ENCODE results near the gene RIPOR3.
"Not testable (repeated sequence)": the region's sequence is repeated elsewhere in the genome, so short reads cannot be mapped to it uniquely, and the experiment has no call there.

RIPOR3 gene

DNA sequence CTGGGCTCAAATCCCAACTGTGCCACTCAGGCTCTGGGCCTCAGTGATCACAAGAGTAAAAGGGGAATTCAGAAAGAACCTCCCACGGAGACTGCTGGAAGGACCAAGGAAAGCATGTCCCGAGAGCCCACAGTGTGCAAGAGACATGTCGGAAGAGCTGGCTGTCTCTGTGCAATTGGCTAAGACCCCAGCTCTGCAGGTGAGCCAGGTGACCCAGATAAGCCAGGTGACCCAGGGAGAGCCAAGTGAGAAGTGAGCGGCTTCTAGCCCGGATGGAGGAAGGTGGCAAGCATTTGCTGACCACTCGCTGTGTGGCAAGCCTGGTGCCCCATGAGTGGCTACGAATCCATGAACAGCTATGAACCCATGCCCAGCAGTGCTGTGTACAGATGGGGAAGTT is 59.1 kb downstream of the RIPOR3 start:
- no peak for DNase-seq

DNA sequence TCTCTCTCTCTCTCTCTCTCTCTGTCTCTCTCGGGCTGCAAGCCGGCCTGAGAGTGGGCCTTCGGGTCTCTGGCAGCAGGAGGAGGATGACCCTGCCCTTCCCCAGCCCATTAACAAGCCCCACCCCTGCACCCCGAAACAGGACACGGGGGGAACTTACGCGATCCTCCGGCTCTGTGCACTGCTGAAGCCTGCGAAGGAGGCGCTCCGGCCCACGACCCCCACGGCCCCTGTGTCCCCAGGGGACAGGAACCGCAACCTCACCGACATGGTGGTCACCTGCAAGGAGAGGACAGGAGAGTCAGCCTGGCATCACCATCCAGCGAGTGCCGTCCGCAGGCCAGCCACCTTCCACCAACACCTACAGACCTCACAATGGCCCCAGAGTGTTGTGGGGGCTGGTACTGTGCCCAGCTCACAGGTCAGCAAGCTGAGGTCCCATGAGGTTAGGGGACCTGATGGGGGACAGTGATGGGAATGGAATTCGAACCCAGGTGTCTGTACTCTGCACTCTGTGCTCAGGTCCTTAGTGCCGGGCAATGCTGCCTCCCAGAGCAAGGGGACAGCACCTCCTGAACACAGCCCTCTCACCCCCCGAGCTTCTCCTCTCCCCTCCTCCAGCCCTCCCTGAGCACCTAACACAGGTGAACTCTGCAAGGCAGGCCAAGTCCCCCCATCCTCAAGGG is 60.6 kb downstream of the RIPOR3 start:
- DNase-seq = no peak

DNA sequence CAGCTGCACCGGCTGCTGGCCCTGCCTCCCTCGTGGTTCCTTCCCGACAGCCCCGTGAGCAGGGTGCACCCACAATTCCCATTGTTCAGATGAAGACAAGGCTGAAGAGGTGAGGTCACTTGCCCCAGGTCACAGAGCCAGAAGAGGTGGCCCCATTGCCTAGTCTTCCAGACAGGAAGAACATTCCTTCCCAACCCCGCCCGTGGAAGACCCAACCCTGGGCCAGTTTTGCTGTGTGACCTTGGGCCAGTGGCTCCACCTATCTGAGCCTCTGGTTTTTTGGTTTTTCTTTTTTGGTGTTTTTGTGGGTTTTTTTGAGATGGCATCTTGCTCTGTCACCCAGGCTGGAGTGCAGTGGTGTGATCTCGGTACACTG is 61.7 kb downstream of the RIPOR3 start:
- no peak for DNase-seq

DNA sequence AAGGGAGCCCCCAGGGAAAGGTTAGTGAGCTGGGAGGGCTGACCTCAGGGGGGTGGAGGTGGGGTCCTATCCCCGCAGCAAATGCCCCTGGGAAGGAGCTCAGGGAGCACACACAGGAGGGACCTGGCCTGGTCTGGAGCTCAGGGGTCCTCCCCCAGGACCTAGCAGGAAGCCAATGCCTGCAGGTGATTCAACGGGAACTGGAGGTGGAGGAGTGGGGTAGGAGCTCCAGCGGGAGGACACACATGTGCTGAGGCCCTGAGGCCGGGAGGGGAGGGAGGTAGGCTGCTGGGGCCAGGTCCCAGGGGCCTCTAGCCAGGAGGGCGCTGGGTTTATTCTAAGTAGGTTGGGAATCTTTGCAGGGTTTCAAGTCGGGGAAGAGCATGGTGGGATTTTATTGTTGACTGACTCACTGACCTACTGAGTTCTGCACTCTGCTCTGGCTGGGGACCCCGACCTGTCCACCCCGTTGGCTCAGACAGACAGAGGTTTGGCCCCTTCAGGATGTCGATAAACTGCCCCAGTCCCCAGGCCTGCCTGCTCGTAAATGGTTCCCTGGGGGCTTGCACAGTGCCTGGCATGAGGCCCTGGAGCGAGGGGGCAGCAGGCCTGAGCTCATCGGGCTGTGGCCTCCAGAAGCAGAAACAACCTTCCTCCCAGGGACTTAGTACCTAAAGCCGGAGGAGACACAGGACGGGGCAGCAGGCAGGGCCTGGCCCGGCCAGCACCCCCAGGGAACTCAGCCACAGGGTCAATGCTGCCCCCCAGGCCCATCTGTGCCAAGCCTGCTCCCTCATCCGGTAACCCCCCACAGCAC is 62.3 kb downstream of the RIPOR3 start:
- no peak for DNase-seq

DNA sequence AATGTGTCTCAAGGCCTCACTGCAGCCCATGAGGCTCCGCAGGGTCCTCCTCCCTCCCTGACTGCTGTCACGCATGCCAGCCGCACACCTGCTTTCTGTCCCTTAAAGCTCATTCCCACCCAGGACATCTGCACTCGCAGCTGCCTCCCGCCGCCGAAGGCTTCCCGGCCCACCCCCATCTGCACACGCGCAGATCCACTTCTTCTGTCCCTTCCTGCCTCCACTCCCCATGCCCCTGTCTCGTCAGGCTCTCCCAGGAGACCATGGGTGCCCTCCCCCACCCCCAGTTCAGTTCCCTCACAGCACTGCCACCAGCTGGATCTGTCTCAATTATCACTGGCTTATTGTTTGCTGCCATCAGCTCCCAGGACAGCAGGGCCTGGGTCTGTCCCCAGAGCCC is 63.0 kb downstream of the RIPOR3 start:
- peak; percentile 74 for DNase-seq

DNA sequence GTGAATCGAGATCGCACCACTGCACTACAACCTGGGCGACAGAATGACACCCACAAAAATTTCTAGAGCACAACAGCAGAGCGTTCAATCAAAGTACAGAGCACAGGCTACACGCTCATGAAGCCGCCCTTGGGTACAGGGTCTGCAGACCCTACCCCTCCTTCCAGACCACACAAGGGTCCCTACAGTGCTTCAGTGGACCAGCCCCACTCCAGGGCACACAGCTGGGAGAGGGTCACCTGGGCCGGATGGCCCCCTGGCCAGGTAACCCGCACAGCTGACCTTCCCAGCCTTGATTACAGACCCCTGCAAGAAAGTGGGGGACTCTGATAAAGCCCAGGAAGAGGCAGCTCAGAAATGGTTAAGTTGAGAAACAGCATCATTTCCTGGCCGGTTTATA is 63.6 kb downstream of the RIPOR3 start:
- no peak for DNase-seq

DNA sequence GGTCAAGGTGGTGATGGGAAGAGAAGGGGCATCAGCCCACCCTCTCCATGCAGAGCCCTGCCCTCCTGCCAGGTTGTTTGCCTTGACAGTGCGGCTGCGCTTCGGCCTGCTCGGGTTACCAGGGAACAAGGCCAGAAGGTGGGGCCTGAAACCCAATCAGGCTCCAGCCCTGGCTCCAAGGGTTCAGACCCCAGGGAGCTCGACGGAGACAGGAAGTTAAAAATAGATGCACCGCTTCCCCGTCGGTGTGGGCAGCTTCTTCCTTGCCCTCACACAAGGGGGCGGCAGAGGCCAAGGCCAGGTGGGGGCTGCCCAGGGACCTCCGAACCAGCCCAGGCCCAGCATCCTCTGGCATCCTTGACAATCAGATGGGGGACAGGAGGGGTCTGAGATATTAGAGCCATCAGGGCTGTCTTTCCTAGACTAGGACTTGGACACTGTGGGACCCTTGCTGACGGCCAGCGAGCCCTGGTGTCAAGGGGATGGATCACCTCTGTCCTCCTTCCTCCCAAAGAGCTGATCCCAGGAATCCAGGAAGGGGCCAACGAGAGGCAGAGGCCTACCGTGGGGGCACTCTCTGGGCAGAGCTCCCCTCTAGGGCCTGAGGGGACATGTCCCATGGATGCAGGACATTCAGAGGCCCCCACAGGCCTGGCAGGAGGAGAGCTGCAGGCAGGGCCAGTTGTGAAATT is 65.2 kb downstream of the RIPOR3 start:
- peak; percentile 67 for DNase-seq

DNA sequence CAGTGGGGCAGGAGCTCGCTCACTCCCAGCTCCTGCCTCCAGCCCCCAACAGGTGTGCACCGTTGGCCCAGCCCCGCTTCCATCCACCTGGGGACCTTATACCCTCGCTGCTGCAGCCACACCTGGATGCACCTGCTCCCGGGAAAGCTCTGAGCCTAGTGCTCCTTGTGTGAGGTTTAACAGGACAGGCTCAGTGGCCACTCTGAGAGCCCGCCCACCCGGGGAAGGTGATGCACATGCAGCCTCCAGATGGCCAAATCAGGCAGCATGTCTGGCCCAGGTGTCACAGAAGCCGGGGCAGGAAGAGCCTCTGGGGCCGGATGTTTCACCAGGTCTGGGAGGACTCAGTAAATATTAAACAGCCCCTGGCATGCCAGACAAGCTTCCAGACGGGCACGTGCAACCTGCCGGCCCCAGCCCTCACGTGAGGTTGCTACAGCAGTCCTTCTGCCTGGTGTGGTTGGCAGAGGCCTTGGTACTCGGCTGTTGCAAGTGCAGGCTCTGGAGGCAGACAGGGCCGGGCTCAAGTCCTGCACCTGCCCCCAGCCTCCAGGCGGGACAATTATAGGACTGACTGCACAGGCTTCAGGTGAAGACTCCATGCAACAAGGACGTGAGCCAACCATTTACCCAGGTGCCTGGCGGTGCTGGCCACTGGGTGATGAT is 66.9 kb downstream of the RIPOR3 start:
- peak; percentile 96 for DNase-seq

DNA sequence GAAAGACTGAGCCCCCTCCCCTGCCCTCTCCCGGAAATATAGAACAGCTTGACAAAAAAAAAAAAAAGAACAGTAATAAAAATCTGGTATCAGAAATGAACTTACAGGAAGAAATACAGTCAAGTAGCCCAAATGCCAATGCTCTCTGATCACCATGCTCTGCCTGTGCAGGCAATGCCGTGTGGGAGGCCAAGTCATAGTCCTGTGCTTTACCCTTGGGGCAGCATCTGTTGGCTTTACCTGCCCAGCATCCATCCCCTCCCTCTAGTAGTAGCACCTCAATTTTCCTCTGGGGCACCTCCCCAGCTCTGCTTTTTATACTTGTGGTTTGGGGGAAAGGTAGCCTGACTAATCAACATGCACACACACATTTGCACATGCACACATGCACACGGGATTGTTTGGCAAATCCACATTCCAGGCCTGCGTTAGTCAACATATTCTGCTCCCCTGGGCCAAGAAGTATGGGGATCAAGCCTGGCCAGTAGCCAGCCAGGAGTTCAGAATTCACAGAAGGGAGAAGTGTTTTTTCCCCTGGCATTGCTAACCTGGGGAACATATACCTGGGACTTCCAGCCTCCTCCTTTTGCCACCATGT is 70.2 kb downstream of the RIPOR3 start:
- no peak for DNase-seq

DNA sequence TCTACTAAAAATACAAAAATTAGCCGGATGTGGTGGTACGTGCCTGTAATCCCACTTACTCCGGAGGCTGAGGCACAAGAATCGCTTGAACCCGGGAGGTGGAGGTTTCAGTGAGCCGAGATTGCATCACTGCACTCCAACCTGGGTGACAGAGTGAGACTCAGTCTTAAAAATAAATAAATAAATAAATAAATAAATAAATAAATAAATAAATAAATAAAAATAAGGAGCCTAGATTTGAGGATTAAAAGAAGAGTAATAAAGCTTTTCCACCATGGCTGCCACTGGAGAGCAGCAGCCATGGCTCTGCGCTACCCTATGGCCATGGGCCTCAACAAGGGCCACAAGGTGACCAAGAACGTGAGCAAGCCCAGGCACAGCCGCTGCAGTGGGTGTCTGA is 70.9 kb downstream of the RIPOR3 start:
- DNase-seq = not testable (repeated sequence)

DNA sequence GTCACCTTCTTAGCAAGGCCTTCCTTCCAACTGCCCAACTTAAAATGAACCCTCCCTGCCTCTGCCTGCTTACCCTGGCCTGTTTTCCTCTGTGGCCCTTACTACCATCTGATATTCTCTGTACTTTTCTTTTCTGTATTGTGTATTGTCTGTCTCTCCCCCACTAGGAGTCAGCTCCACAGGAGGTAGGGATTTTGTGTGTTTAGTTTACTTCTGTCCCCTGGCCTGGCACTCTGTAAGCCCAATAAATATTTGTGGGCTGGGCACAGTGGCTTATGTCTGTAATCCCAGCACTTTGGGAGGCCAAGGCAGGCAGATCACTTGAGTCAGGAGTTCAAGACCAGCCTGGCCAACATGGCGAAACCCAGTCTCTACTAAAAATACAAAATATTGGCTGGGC is 72.8 kb downstream of the RIPOR3 start:
- no peak for DNase-seq

DNA sequence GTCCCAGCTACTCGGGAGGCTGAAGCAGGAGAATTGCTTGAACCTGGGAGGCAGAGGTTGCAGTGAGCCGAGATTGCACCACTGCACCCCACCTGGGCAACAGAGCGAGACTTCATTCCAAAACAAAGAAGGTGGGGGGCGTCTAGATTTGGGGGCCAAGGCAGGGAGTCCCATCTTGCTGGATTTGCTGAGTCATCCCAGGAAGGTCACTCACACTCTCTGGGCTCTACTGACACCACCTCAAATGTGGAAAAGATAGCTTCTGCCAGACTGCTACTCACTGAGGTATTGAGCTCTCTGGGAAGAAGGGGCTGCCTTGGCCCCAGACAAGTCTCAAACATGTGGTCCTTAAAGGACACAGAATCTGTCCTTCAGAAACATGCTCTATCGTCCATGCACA is 74.3 kb downstream of the RIPOR3 start:
- DNase-seq = no peak

DNA sequence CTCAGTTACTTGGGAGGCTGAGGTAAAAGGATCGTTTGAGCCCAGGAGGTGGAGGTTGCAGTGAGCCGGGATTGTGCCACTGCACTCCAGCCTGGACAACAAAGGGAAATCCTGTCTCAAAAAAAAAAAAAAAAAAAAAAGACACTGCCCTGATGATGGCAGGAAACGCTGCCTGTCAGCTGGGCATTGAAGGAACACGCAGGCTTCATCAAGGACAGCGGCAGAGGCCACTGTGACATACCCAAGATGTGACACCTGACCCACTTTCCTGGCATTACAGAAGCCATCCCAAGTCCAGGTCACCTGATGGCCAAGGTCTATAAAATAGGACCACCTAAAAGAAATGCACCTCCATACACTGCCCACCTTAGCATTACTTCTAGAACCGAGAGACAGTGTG is 75.9 kb downstream of the RIPOR3 start:
- no peak for DNase-seq

DNA sequence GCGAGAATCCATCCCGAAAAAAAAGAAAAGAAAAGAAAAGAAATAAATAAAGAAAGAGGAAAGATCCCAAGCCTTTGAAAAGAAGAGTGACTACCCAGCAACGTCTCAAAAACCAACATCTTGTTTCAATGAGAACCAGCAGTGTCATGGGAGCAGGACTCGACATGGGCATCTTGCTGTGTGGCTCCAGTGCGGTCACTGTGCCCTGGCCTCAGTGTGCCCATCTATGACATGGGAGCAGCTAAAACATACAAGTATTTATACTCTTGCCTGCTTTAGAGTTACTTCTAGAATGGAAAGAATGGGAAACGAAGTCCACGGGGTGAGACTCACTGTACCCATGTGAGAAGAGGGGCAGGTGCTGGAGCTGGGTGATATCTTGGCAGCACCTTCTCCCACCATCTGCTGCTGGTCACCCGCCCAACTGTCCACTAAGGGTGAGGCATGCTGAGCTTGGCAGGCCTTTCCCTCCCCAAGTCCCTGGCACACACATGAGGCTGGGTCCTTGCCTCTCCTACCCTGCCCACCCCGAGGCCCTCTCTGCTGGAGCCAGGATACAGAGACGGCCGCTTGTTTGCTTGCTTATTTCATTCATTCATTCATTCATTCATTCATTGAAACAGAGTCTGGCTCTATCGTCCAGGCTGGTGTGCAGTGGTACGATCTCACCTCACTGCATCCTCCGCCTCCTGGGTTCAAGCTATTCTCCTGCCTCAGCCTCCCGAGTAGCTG is 77.7 kb downstream of the RIPOR3 start:
- no peak for DNase-seq

DNA sequence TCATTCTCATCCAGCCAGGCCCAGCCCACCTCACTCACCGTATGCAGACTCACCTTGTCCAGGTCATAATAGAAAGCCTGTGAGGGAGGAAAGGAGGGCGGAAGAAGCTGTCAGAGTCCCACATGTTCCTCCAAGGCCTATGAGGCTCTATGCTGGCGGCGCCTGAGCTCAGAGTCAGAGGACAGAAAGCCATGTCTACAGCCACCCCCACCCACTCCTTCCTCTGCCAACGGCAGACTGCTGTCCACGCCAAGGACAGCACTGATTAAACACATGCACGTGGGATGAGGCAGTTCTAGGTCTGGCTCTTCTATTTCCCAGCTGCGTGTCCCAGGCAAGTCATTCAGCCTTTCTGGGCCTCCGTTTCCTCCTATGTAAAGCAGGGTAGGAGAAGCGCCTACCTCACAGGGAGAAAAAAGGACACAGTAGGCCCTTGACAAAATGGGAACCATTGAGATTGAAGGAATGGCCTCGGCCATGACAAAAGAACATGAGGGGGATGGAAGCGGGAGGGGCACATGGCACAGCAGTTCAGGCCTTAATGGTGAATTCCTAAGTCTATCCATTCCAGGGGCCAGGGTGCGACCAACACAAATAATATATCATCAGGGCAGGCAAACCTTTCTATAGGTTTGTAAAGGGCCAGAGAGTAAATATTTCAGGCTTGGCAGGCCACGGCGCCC is 80.1 kb downstream of the RIPOR3 start:
- DNase-seq = no peak

DNA sequence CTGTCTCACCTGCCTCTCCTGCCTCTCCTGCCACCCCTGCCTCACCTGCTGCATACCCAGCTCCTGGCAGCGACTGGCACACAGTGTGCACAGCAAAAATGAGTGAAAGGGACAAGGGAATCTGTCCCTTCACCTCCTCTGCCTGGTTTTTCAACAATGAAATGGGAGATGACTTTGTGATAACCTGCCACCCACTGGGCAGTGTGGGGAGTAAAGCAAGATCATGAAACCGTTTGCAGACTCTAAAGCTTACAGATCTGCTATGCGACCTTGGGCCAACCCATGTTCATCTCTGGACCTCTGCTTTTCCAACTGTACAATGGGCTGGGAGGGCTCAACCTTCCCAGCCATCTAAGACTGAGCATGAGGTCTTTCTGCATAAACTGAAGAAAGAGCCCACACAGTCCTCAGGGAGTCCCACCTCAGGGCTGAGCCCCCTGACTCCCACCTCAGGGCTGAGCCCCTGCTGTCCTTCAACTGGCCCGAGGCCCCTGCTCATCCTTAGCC is 81.1 kb downstream of the RIPOR3 start:
- DNase-seq = no peak

DNA sequence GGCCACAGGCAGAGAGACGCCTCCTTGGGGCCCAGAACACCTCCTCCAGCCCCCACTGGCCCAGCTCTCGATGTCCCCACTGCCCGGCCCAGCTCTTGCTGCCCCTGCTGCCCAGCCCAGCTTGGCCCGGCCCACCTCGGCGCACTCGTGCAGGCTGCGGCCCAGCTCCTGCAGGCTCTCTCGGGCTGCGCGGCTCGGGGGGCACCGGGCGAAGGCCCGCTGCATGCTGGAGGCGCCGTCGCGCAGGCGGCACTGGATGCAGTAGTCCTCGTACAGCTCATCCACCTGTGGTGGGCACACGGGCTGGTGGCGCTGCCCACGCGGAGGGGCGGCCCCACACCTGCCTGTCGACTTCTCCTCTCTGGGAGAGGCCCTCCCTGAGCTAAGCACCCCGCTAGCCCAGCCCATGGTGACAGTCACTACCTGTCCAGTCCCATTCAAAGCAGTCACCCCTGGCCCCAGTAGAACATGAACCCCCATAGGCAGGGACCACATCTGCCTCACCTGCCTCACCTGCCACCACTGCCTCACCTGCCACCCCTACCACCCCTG is 81.8 kb downstream of the RIPOR3 start:
- no peak for DNase-seq

DNA sequence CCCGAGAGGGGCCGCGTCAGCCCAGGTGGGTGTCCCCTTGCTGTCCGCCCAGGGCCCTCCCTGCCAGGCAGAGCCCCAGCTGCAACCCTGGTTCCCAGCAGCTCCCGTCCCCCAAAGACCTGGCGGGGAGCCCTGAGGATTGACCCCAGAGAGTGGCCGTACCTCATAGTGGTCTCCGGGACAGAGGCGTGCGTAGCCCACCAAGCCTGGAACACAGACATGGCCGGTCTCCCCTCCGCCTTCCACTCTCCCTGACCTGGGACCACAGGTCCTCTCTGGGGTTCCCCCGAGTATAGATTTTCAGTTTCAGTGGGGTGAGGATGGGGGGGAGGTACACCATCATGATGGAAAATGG is 82.6 kb downstream of the RIPOR3 start:
- no peak for DNase-seq

DNA sequence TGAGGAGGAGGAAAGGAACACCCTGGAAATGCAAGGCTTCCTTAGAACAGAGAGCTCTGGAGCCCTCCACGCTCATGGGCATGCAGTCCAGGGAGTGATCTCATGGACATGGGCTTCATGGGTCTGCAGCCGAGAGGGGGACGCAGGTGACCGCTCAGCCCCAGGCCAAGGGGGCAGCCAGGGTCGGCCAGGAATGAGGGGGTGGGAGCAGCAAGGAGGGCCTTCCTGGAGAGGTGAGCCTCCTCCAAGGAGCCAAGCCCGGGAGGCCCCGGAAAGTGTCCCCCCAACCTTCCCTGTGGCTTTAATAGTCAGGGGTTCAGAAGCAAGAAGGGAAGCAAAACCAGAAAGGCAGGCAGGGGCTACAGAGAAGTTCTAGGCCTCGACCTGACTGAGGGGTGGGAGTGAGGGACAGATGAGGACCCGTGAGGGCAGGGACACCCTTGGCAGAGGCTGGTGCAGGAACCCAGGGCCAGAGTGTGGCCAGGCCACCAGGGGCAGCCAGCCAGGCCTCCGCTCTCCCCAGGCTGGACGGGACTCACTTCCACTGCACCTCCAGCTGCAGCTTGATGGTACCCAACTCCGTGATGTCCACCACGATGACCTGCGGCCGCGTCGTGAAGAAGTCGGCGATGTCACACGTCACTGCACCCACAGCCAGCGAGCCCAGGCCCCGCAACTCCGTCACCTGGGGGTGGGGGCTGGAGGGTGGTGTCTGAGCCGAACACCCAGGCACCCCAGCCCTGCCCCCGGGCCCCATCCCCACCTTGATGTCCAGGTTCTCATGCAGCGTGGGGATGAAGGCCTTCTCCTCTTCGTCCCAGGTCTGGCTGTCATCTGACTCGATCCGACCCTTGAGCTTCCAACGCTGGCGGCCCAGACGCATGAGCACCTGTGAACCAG is 83.2 kb downstream of the RIPOR3 start:
- no peak for DNase-seq

DNA sequence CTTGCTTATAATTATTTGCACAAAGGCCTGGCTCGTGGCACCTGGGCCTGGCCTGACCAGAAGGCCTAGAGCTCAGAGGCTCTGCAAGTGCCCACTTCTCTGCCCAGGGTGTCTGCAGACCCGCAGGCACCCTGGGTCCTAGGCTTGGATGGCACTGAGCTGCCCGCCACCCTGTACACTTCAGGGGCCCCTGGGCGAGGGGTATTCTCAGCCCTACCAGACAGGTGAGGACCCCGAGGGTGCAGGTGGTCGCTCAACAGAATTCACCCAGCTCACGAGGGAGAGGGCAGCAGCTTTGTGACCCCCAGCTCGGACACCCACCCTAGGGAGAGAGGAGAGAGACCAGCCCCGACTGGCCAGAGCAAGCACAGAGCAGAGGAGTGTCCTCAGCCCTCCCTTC is 83.9 kb downstream of the RIPOR3 start:
- DNase-seq = no peak

All from NCI-H146 (cell line).